Epithelial cell of prostate (primary cell): ENCODE measurements around the gene SCART1.
"Not testable (repeated sequence)": the region's sequence is repeated elsewhere in the genome, so short reads cannot be mapped to it uniquely, and the experiment has no call there.

Experiments used
- DNase-seq: peaks from one replicate; pipeline ENCODE4 v3.0.0-alpha.2; 2011; ENCODE audit warnings: low read depth, low spot score
- H3K27ac ChIP-seq: fragments of 450-650 bp; 2 replicates; pipeline ENCODE4 v1.5.1; 2017; ENCODE audit warnings: mild to moderate bottlenecking

SCART1 gene

DNA sequence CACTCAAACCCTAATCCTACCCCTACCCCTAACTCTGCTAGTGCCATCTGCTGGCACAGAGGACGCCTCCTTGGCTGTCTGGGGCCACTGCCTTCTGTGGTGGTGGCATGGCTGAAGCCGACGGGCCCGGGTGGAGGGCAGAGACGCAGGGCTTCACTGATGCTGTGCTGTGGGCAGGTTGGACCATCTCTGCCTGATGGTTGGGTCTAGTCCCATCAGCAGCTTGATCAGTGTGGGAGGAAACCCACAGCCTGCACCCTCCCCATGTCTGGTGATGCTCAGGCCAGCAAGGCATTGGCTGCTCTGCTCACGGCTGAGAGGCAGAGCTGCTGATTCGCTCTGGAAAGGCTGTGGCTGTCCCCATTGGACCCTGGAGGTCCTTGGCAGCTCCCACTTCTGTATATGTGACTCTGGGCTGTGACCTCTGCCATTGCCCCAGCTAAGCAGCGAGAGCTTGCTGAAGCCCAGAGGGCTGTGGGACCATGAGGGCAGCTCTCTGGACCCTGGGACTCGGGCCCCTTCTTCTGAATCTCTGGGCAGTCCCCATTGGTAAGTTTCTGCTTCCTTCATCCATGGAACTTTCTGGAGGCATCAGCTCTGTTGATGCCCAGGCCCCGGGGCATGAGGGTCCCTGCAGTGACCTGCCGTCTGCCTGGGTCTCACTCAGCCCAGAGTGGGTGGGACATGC lies at the start of gene SCART1:
Gene SCART1 (plus strand): TSS at position 430 of the 688 bp plus-strand sequence. CDS start 53 bp downstream, at position 483.
- no peak within 1 kb of the TSS for H3K27ac ChIP-seq
- DNase-seq, result no peak

DNA sequence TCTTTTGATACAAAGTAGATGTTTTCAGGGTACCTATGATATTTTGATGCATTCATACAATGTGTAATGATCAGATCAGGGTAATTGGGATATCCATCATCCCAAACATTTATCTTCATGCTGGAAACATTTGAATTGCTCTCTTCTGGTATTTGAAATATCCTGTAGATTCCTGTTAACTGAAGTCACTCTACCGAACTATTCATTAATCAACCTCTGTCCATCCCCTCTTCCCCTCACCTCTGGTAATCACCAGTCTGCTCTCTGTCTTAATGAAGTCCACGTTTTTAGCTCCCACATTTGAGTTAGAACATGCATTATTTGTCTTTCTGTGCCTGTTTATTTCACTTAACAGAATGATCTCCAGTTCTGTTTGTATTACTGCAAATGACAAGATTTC lies 48.5 kb upstream of the SCART1 start:
- H3K27ac ChIP-seq, result no peak overlapping the region
- DNase-seq, result no peak

DNA sequence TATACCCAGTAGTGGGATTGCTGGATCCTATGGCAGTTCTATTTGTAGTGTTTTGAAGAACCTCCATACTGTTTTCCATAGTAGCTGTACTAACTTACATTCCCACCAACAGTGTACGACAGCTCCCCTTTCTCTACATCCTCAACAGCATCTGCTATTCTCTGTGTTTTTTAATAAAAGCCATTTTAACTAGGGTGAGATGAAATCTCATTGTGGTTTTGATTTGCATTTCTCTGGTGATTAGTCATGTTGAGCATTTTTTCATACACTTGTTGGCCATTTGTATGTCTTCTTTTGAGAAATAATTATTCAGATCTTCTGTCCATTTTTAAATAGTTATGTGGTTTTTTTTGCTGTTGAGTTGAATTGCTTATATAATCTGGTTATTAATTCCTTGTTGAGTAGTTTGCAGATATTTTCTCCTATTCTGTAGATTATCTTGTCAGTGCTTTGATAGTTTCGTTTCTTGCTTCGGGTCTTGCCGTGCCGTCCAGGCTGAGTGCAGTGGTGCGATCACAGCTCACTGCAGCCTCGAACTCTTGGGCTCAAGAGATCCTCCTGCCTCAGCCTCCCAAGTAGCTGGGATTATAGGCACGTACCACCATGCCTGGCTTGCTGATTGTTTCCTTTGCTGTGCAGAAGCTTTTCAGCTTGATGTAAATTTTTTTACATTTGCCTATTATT lies 47.8 kb upstream of the SCART1 start:
- DNase-seq, result no peak

DNA sequence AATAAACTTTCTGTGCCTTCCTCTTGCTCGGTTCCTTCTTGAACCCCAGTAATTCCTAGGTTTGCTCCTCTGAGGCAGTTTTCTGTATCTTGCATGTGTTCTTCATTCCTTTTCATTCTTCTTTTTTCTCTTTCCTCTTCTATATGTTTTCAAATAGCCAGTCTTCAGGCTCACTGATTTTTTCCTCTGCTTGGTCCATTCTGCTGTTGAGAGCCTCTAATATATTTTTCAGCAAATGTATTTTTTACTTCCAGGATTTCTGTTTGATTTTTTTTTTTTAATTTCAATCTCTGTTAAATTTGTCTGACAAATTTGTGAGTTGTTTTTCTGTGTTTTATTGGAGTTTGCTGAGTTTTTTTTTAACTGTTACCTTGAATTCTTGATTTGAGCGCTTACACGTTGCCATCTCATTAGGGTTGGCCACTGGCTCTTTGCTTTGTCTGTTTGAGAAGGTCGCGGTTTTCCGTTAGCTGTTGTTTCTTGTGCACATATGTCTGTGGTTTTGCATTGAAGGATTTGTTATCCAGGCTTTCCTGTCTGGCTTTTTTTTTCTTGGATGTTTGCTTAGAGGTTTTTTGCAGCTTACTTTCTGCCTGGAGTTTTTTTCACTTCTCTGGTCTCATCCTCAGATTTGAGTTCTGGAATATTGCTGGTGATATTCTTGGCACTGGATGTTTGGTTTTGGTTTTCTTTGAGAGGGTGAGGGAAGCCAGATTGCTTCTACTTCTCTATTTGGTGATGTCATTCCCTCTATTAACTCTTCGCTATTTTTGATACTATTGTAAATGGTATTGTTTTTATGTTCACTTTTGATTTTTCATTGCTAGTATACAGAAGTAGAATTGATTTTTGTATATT lies 42.0 kb upstream of the SCART1 start:
- no peak for DNase-seq

More for the DNA sequence above, 47.8 kb upstream of the SCART1 start:
- H3K27ac ChIP-seq, result no peak overlapping the region

DNA sequence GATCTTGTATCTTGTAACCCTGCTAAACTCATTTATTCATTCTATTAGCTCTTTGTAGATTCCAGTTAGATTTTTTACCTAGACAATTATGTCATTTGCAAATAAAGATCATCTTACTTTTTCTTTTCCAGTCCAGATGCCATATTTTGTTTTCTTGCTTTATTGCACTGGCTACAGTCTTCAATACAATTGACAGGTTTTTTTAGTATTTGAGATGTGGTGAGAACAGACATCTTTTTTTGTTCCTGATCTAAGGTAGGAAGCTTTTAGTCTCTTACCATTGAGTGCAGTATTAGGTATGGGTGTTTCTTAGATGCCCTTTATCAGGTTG lies 41.4 kb upstream of the SCART1 start:
- no peak overlapping the region for H3K27ac ChIP-seq
- DNase-seq, result no peak

More for the DNA sequence above, 42.0 kb upstream of the SCART1 start:
- no peak overlapping the region for H3K27ac ChIP-seq

DNA sequence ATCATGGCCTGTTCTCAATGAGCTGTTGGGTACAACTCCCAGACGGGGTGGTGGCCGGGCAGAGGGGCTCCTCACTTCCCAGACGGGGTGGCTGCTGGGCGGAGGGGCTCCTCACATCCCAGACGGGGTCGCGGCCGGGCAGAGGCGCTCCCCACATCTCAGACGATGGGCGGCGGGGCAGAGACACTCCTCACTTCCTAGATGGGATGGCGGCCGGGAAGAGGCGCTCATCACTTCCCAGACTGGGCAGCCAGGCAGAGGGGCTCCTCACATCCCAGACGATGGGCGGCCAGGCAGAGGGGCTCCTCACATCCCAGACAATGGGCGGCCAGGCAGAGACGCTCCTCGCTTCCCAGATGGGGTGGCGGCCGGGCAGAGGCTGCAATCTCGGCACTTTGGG lies 39.3 kb upstream of the SCART1 start:
- not testable (repeated sequence) for DNase-seq, H3K27ac ChIP-seq

DNA sequence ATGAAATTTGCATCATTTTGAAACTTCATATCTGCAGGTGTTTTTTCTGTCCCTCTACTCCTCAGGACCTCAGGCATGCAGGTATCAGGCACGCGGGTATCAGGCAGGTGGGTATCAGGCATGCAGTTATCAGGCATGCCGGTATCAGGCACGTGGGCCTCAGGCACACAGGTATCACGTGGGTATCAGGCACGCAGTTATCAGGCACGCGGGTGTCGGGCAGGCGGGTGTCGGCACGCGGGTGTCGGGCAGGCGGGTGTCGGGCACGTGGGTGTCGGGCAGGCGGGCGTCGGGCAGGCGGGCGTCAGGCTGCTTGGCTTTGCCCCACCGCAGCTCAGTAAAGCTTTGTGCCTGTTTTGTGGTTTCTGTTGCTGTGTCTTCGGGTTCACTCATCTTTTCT lies 38.0 kb upstream of the SCART1 start:
- H3K27ac ChIP-seq, result no peak overlapping the region
- DNase-seq, result no peak

DNA sequence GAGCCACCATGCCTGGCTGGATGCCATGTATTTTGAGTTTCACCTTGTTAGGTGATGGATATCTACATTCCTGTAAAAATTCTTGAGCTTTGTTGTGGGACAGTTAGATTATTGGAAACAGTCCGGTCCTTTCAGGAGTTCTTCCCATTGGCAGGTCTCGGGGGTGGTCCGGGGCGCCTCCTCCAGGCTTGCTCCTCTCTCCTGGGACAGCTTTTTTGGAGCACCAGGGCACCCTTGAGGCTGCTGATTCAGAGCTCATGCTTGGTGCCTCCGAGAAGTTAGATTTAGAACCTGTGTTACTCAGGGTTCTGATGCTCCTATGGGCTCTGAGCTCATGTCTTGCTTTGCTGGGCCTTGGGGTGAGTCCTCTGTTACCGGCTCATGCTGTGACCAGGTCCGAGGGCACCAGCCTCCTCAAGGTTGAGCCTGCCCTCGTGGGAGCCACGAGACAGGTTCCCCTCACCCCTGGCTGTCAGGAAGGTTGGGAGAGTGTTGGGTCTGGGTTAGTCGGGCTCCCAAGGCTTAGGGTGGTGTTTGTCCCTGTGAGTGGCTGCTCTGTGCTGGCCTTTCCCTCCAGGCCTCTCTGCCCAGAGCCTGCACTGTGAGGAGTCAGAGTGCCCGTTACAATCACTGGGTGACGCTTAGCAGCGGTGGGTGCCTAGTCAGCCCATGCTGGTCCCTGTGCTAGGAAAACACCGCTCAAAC lies 35.3 kb upstream of the SCART1 start:
- no peak overlapping the region for H3K27ac ChIP-seq
- DNase-seq, result no peak

DNA sequence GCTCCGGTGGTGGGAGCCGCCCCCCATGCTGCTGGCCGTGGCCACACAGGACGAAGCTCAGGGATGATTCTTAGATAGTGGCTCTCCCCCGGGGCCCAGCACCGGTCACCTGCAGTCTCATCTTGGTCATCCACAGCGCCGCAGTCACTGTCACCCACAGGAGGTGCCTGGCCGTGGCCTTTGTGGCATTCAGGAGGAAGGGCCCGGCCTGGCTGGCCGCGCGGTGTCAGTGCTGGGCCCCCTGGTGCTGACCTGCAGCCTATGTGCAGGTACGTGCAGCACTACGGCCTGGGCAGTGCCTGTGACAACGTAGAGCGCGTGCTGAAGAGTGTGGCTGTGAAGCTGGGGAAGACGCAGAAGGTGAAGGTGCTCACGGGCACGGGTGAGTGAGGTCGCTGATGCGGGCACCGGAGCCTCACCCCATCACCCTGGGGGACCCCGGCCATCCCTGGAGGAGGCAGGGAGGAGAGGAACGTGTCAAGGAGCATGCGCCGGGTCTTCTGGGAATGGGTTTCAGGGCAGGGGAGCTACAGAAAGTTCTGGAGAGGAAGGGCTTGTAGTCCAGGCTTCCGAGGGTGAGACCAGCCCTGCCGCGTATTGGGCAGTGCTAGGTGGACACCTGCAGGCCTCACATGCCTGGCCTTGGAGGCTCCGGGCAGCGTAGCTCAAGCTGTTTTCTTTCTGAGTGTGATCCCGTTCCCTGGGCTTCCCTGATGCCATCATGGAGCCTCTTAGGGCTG lies 34.4 kb upstream of the SCART1 start:
- no peak for DNase-seq
- no peak overlapping the region for H3K27ac ChIP-seq

DNA sequence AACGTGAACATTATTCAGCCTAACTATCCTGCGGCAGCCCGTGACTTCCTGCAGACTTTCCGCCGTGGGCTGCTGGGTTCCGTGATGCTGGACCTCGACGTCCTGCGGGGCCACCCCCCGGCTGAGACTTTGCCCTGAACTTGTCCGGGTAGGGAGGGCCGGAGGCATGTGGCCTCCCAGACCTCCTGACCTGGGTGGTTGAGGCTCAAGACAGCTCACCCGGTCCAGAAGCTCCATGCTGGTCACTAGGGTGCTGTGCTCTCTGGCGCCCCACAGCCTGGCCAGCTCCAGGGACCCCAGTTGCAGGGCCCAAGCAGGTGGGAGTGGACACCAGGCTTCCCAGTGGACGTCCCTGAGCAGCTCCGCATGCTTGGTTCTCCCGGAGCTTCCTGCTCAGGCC lies 33.7 kb upstream of the SCART1 start:
- no peak for DNase-seq
- no peak overlapping the region for H3K27ac ChIP-seq

DNA sequence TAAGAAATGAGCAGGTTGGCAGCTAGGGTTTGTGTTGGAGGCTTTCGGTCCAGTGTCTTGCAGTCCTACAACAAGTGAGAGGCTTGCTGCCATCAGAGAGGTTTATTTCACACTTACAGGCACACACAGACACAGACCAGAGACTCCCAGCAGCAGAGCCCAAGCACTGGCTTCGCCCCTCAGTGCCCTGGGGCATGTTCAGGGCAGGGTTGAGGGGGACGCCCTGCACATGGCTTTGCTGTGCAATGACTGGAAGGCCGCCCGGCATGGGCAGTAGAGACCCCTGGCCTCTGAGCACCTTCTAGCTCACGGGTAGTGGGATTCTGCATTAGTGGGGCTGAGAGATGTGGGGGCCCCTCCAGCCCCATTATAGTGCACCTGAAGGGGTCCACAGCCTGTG lies 33.2 kb upstream of the SCART1 start:
- no peak overlapping the region for H3K27ac ChIP-seq
- DNase-seq, result no peak

DNA sequence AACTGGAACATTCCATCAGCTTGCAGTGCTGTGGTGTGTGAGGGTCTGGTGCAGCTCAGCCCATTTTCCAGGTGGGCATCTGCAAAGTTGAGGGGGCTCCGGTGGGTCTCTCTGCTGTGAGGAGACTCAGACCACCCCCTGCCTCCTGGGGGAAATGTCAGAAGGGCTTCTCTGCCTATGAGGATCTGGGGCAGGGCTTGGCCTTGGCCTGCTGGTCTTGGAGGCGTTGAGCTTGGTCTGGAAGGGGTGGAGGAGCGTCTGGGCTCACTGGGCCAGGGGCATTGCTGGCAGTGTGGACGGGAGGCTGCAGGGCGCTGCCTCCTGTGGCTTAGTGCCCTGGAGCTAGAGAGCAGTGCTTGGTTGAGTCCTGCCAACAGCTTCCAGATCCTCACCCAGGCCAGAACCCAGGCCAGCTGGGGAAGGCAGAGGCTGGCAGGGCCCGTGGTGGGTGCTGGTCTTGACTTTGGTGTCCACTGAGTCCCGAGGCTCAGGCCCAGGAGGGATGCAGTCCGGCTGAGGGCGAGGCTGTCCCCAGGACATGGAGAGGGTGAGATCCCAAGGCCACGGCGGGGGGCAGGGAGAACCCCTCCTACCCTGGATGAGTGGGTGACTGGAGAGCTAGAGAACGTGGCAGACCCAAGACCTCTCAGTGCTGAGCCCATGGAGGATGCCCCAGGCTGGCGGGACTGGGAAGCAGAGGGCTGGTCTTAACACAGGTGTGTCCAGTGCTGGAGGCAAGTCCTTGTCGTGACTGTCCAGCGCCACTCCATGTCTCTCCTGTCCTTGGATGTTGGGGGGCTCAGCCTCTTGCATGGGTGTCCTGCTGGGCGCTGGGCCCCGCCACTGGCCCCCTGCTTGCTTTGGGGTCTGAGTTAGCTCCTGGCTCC lies 32.2 kb upstream of the SCART1 start:
- DNase-seq, result no peak
- H3K27ac ChIP-seq, result no peak overlapping the region

DNA sequence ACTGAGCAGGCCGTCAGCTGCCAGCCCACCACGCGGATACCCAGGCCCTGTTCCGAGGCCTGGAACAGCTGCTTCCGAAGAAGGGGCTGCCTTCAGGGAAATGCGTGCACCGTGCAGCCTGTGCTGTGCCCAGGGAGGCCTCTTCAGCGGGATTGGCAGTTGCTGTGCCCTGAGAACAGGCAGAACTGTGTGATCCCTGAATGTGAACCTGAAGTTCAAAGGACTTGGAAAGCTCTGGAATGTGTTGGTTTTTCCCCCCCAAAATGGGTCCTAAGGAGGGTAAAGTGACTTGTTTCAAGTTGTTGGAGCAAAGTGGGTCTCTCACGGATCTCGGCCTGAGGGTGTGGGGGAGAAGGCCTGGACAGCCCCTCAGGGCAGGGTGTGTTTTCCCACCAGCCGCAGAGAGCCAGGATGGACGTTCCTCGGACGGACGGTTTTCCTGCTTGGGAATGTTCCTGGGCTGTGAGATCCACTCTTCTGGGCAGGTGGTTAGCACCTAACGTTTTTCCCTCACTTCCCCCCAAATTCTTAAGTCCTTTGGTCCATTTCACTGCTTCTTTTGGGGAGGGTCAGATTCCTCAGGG lies 31.4 kb upstream of the SCART1 start:
- DNase-seq, result no peak
- no peak overlapping the region for H3K27ac ChIP-seq

DNA sequence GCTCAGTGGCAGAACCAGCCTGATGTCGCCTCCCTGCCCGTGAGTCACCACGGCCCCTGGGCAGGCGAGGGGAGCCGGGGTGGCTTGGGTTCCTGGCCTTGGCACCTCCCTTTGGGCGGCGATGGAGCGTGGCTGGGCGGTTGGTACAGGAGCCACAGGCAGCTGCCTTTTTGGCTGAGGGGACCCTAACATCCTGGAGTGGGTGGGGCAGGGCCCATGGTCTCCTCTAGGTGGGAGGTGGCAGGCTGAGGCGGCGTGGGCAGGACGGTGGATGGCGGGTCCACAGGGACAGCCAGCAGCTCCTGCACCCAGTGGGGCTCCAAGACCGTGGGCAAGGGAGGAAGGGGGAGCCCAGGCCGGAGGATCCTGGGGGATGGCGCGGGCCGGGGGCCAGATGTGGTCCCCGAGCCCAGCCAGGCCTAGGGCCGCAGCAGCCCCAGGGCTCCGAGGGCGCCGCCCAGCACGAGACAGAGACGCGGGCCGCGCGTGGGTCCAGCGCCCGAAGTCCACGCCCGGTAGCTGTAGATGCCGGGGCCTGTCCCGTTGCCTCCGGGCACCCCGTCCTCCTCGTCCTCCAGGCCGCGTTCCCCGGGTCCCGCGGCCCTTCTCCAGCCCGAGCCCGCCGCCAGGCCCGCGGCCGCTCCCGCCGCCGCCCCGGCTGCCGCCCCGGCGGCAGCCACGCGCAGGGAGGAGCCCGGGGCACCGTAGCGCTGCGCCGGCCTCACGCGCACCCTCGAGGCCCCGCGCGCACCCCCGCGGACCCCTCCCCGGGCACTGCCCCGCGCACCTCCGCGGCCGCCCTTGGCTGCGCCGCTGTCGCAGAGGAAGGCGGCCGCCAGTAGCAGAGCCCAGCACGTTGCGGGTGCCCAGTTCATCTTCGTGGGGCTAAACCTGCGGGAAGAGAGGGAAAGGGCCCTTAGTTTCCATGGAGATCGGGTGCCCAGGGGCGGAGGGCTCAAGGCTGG lies 30.7 kb upstream of the SCART1 start:
- H3K27ac ChIP-seq, result no peak overlapping the region
- no peak for DNase-seq

DNA sequence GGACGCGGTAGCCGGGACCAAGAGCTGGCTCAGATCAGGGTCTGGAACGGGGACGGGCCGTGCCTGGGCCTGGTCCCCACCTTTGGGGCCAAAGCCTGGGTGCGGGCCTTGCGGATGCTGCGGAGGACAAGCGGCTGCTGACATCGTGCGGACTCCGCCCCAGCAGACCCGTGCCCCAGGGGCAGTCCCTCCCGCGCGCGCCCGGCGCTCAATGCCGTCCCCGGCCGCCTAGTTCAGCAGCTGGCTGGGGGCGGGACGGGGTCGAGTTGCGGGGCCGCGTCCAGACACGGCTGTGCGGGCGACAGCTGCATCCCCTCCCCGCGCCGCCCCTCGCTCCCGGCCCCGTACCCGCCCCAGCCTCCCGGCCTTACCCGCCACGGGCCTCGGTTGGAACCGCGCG lies 29.6 kb upstream of the SCART1 start:
- DNase-seq, H3K27ac ChIP-seq: not testable (repeated sequence)

DNA sequence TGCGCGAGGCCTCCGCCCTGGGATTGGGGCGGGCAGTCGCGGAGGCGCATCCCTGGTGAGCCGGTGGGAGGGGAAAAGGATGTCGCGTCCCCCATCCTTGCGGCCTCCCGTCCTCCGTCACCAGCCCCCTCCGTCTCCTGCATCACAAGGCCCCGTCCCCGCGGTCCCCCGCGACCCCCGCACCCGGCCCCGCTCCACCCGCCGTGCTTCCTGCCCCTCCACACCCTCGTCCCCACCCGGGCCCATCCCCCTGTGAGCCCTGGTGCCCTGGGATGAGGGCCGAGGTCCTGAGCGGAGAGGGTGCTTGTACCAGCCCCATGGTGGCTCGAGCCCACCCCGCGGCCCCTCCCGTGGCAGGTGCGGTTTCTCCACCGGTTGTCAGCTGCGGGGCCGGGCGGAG lies 29.1 kb upstream of the SCART1 start, which contains the start of gene SPRN:
Gene SPRN (minus strand): TSS at position 25 of the 400 bp plus-strand sequence. CDS start 944 bp downstream, outside the sequence.
- H3K27ac ChIP-seq, DNase-seq: not testable (repeated sequence)

DNA sequence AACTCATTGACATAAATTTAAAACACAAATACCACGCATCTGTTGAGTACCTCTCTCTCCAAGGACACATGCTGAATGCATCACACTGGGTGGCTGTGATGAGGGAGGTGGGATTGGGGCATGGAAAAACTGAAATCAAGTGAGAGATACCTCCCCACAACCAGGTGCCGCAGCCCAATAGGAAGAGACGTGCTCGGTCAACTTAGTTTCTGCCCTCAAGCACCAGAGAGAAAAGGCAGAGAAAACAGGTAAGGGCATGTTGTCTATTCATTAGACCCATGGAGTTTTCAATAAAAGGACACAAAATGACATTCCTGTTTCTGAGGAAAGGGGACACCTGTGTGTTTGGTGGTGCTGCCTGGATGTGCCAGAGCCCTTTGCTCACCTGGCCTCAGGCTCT lies 24.2 kb upstream of the SCART1 start:
- not testable (repeated sequence) for DNase-seq

More for the DNA sequence above, 24.2 kb upstream of the SCART1 start:
- not testable (repeated sequence) for H3K27ac ChIP-seq
